Smooth muscle cell (in vitro differentiated cells): Measurements from ENCODE around the gene BCL3. TPM values are rescaled to one million over a fixed set of nuclear protein-coding genes. Genes with fewer than 3 reads are reported as not detected.
A peak's percentile ranks its signal among the peaks of the same experiment; 100 is the strongest.

Source experiments
- DNase-seq: peaks from one replicate; lab custom pipeline; 2025; ENCODE audit not compliant: unreplicated experiment; lab: John Stamatoyannopoulos, UW
- H2AFZ ChIP-seq: fragments of 200-600 bp; sonication (generic); 2 replicates; pipeline ENCODE4 v1.6.0; 2016; ENCODE audit warnings: antibody characterized with exemption, low read depth, mild to moderate bottlenecking
- H3F3A ChIP-seq: fragments of 200-600 bp; sonication (generic); 2 replicates; pipeline ENCODE4 v1.6.0; 2017; ENCODE audit warnings: antibody characterized with exemption, low read depth
- H3K27ac ChIP-seq: fragments of 200-600 bp; sonication (generic); 2 replicates; pipeline ENCODE4 v1.5.1; 2016; ENCODE audit warnings: low read depth, mild to moderate bottlenecking
- H3K27me3 ChIP-seq: fragments of 200-600 bp; sonication (generic); 2 replicates; pipeline ENCODE4 v1.6.1; 2016; ENCODE audit warnings: low read depth, mild to moderate bottlenecking
- H3K36me3 ChIP-seq: fragments of 200-600 bp; sonication (generic); 2 replicates; pipeline ENCODE4 v1.5.1; 2016; ENCODE audit warnings: low read depth
- H3K4me1 ChIP-seq: fragments of 200-600 bp; sonication (generic); 2 replicates; pipeline ENCODE4 v1.5.1; 2016; ENCODE audit warnings: low read depth
- H3K4me2 ChIP-seq: fragments of 200-600 bp; sonication (generic); 2 replicates; pipeline ENCODE4 v1.6.0; 2016; ENCODE audit warnings: mild to moderate bottlenecking
- H3K4me3 ChIP-seq: fragments of 200-600 bp; sonication (generic); 2 replicates; pipeline ENCODE4 v1.5.1; 2016; ENCODE audit warnings: mild to moderate bottlenecking
- H3K79me2 ChIP-seq: fragments of 200-600 bp; sonication (generic); 2 replicates; pipeline ENCODE4 v1.6.0; 2016; ENCODE audit warnings: low read depth, mild to moderate bottlenecking
- H3K9ac ChIP-seq: fragments of 200-600 bp; sonication (generic); 2 replicates; pipeline ENCODE4 v1.6.0; 2016; ENCODE audit warnings: low read depth
- H3K9me3 ChIP-seq: fragments of 200-600 bp; sonication (generic); replicated peaks from 2 replicates; pipeline ENCODE4 v1.5.1; 2016; ENCODE audit warnings: low read depth
- H4K20me1 ChIP-seq: fragments of 200-600 bp; sonication (generic); 2 replicates; pipeline ENCODE4 v1.6.0; 2016; ENCODE audit warnings: low read depth
- CTCF ChIP-seq: fragments of 200-600 bp; sonication (generic); IDR thresholded peaks from 2 replicates; pipeline ENCODE4 v1.5.1; 2017; ENCODE audit warnings: borderline replicate concordance, mild to moderate bottlenecking, antibody characterized with exemption; ENCODE audit not compliant: insufficient read depth, poor library complexity, severe bottlenecking
- WGBS: methylation state at CpG from one replicate; pipeline ENCODE4 v1.1.7; 2016; ENCODE audit warnings: low lambda C conversion rate; 5-methylcytosine and 5-hydroxymethylcytosine counted together
- polyA plus RNA-seq: library from polyadenylated mRNA; unstranded; fragments of >200 nt; fragmentation: Nextera tagmentation; extraction: Ambion mirVana; gene quantifications from 2 replicates; pipeline ENCODE4 v1.2.1, GENCODE V29; 2016
- total RNA-seq: library from RNA; depleted of rRNA; stranded (reverse); fragments of >200 nt; gene quantifications from 2 replicates; pipeline ENCODE4 v1.2.3, GENCODE V29; 2014

BCL3 gene
- total and polyA plus RNA-seq, 2 experiments from 2014 or later, result 12.2 to 52.8 TPM

GRCh38 chr19:44744871-44745332 is 3.6 kb upstream of the BCL3 start:
- H3K79me2 ChIP-seq, result peaks cover 12% of the 10 kb centered on the region
- H3K4me3 ChIP-seq, result no peak overlapping the region
- no peaks in the 10 kb centered on the region for H3K27me3 ChIP-seq
- no peaks in the 10 kb centered on the region for H3K36me3 ChIP-seq
- H3K27ac ChIP-seq, result peak overlapping the region; percentile 78
- H2AFZ ChIP-seq, result no peak overlapping the region
- no peak for TF ChIP-seq CTCF
- H3K9ac ChIP-seq, result peak overlapping the region; percentile 54
- peaks cover 34% of the 10 kb centered on the region for H3F3A ChIP-seq
- 57% methylated on average over 3 of the region's 3 CpGs for WGBS
- peaks cover 9% of the 10 kb centered on the region for H3K4me1 ChIP-seq
- no peak for DNase-seq
- H3K9me3 ChIP-seq, result no peaks in the 10 kb centered on the region
- peak overlapping the region; percentile 26 for H3K4me2 ChIP-seq
- peaks cover 4% of the 10 kb centered on the region for H4K20me1 ChIP-seq

DNA sequence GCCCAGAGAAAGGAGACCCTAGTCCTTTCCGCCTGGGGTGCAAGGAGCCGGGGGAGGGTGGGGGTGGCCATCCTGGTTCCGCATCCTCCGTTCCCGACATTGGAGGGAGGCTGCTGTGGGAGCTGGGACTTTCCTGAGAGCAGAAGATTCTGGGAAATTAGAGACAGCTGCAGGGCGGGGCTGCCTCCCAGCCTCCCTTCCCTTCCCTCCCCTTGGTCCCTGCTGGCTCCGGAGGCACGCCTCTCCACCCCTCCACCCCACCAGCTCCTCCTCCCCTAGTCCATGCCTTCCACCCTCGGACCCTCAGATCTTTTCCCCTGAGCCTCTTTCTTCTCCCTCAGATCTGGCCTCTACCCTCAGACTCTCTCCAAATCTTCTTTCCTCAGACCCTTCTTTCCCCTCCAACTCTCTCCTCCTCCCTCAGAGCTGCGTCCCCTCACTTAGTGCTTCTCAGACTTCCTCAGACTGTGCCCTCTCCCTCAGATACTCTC is 3.1 kb upstream of the BCL3 start:
- DNase-seq, result peak; percentile 35
- H3K27ac ChIP-seq, result peak overlapping the region; percentile 78
- H3K9ac ChIP-seq, result peak overlapping the region; percentile 54
- H3K4me2 ChIP-seq, result peak overlapping the region; percentile 26
- H3K9me3 ChIP-seq, result no peaks in the 10 kb centered on the region
- H2AFZ ChIP-seq, result no peak overlapping the region
- peaks cover 9% of the 10 kb centered on the region for H4K20me1 ChIP-seq
- peaks cover 9% of the 10 kb centered on the region for H3K4me1 ChIP-seq
- no peak for TF ChIP-seq CTCF
- WGBS, result 43% methylated on average over 5 of the region's 10 CpGs
- H3F3A ChIP-seq, result peaks cover 35% of the 10 kb centered on the region
- H3K27me3 ChIP-seq, result no peaks in the 10 kb centered on the region
- H3K36me3 ChIP-seq, result no peaks in the 10 kb centered on the region
- no peak overlapping the region for H3K4me3 ChIP-seq
- H3K79me2 ChIP-seq, result peaks cover 16% of the 10 kb centered on the region

DNA sequence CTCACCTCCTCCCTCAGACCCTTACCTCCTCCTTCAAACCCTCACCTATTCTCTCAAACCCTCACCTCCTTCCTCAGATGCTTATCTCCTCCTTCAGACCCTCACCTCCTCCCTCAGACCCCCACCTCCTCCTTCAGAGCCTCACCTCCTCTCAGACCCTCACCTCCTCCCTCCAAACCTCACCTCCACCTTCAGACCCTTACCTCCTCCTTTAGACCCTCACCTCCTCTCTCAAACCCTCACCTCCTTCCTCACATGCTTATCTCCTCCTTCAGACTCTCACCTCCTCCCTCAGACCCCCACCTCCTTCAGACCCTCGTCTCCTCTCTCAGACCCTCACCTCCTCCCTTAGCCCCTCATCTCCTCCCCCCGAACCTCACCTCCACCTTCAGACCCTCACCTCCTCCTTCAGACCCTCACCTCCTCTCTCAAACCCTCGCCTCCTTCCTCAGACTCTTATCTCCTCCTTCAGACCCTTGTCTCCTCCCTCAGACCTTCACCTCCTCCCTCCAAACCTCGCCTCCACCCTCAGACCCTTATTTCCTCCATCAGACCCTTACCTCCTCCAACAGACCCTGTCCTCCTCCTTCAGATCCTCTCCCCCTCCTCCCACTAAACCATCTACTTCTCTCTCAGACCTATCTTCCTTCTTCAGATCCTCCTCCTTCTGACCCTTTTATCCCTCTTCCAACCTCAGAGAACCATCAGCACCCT is 2.5 kb upstream of the BCL3 start:
- Histone ChIP-seq H3K27me3 (no peaks in the 10 kb centered on the region), H3K9me3 (no peaks in the 10 kb centered on the region), H3K36me3 (no peaks in the 10 kb centered on the region), H3K27ac (peak overlapping the region; percentile 78), H3F3A (peaks cover 39% of the 10 kb centered on the region), H3K4me2 (no peak overlapping the region), H3K9ac (no peak overlapping the region), H4K20me1 (peaks cover 15% of the 10 kb centered on the region), H3K4me3 (no peak overlapping the region), H3K79me2 (peaks cover 22% of the 10 kb centered on the region), H2AFZ (no peak overlapping the region), H3K4me1 (peaks cover 9% of the 10 kb centered on the region)
- no peak for DNase-seq
- no peak for TF ChIP-seq CTCF
- 97% methylated on average over 4 of the region's 4 CpGs for WGBS

- Histone ChIP-seq H3K9ac (no peak overlapping the region), H3K4me1 (peaks cover 6% of the 10 kb centered on the region), H2AFZ (no peak overlapping the region), H3F3A (peaks cover 39% of the 10 kb centered on the region), H3K36me3 (no peaks in the 10 kb centered on the region), H3K4me3 (no peak overlapping the region), H3K27ac (peak overlapping the region; percentile 2), H3K4me2 (peak overlapping the region; percentile 98), H3K27me3 (no peaks in the 10 kb centered on the region), H3K9me3 (no peaks in the 10 kb centered on the region), H3K79me2 (peaks cover 27% of the 10 kb centered on the region), H4K20me1 (peaks cover 21% of the 10 kb centered on the region)
- no peak for DNase-seq
- no peak for TF ChIP-seq CTCF
- WGBS, result 75% methylated on average over 5 of the region's 5 CpGs
Measured at GRCh38 chr19:44746616-44746945, 1.9 kb upstream of the BCL3 start.
